Activated naive CD4-positive, alpha-beta T cell treated with Interleukin-2 at 50 U/mL for 16 hours (primary cell): ENCODE data around the gene HDHD3.
"Not testable (repeated sequence)": the region's sequence is repeated elsewhere in the genome, so short reads cannot be mapped to it uniquely, and the experiment has no call there.

Source experiments
- DNase-seq: peaks from one replicate; pipeline ENCODE4 v3.0.0-alpha.2; 2020

Gene HDHD3

GRCh38 chr9:113388833-113389232, 12.0 kb upstream of the HDHD3 start:
- no peak for DNase-seq

GRCh38 chr9:113387560-113388230, 10.9 kb upstream of the HDHD3 start:
- no peak for DNase-seq

GRCh38 chr9:113386571-113387393, 10.0 kb upstream of the HDHD3 start:
- DNase-seq: no peak

GRCh38 chr9:113381909-113382411, 5.2 kb upstream of the HDHD3 start:
- no peak for DNase-seq

- not testable (repeated sequence) for DNase-seq
These were observed 4.7 kb upstream of the HDHD3 start for GRCh38 chr9:113381441-113381840.

GRCh38 chr9:113380869-113381378, 4.1 kb upstream of the HDHD3 start:
- no peak for DNase-seq

GRCh38 chr9:113379829-113380210, 3.0 kb upstream of the HDHD3 start:
- not testable (repeated sequence) for DNase-seq

GRCh38 chr9:113379094-113379828, 2.5 kb upstream of the HDHD3 start:
- DNase-seq: not testable (repeated sequence)

- DNase-seq: no peak
These were observed 1.4 kb downstream of the HDHD3 start for GRCh38 chr9:113375057-113376023.

GRCh38 chr9:113373676-113374392, 3.0 kb downstream of the HDHD3 start:
- no peak for DNase-seq

- no peak for DNase-seq
These were observed 3.5 kb downstream of the HDHD3 start for GRCh38 chr9:113373256-113373655.

- no peak for DNase-seq
These were observed 4.7 kb downstream of the HDHD3 start for GRCh38 chr9:113372059-113372458.

GRCh38 chr9:113370806-113371325, 5.9 kb downstream of the HDHD3 start:
- no peak for DNase-seq

- no peak for DNase-seq
These were observed 7.0 kb downstream of the HDHD3 start for GRCh38 chr9:113369855-113370140.

GRCh38 chr9:113368982-113369854, 7.6 kb downstream of the HDHD3 start:
- DNase-seq: no peak

- DNase-seq: no peak
These were observed 8.3 kb downstream of the HDHD3 start for GRCh38 chr9:113368348-113368981.

- not testable (repeated sequence) for DNase-seq
These were observed 11.1 kb downstream of the HDHD3 start for GRCh38 chr9:113365652-113366051.

GRCh38 chr9:113364951-113365350, 11.8 kb downstream of the HDHD3 start:
- no peak for DNase-seq

- DNase-seq: no peak
These were observed 13.4 kb downstream of the HDHD3 start for GRCh38 chr9:113363336-113363735.
